BJ (cell line): ENCODE results near the gene CCDC187. TPM values are rescaled to one million over a fixed set of nuclear protein-coding genes. Genes with fewer than 3 reads are reported as not detected.
A peak's percentile ranks its signal among the peaks of the same experiment; 100 is the strongest.

Experiments
- CTCF ChIA-PET: fragments of 350-600 bp; formaldehyde crosslinking; extraction: SDS; loops from one replicate; lab custom pipeline; 2021; ENCODE audit warnings: antibody characterized with exemption, inconsistent platforms; lab: Yijun Ruan, JAX
- POLR2A ChIA-PET: fragments of 300-600 bp; sonication (Branson Sonifier 250); formaldehyde crosslinking; extraction: SDS; loops from one replicate; lab custom pipeline; 2021; ENCODE audit warnings: antibody characterized with exemption; lab: Charles Lee
- DNase-seq: peaks from one replicate; pipeline ENCODE4 v3.0.0-alpha.2; 2011; ENCODE audit warnings: low read depth
- H3K27me3 ChIP-seq: 2 replicates; pipeline ENCODE4 v1.6.0; 2011; ENCODE audit warnings: low read length; ENCODE audit not compliant: control insufficient read depth, insufficient read depth
- H3K36me3 ChIP-seq: 2 replicates; pipeline ENCODE4 v1.5.1; 2011; ENCODE audit warnings: low read length; ENCODE audit not compliant: control insufficient read depth, insufficient read depth
- H3K4me3 ChIP-seq: 2 replicates; pipeline ENCODE4 v1.5.1; 2011; ENCODE audit warnings: low read depth, mild to moderate bottlenecking, control low read depth, low read length
- CTCF ChIP-seq: IDR thresholded peaks from 2 replicates; pipeline ENCODE4 v1.5.1; 2011; ENCODE audit warnings: low read depth, mild to moderate bottlenecking, control low read depth, inconsistent platforms, low read length, moderate library complexity; ENCODE audit not compliant: insufficient read depth
- polyA plus RNA-seq: library from polyadenylated mRNA; depleted of rRNA; stranded (reverse); fragments of >200 nt; gene quantifications from 2 replicates; pipeline ENCODE4 v1.2.3, GENCODE V29; 2011

CCDC187 gene
- polyA plus RNA-seq, 1 experiment, result not detected

GRCh38 chr9:136329636-136330405 lies 25.9 kb upstream of the CCDC187 start:
- TF ChIP-seq CTCF, result no peak
- ChIA-PET POLR2A (interaction anchor here (0.7 kb wide), 1 partner anchor 33 kb away, joined by 3 read pairs; no protein-coding TSS in a partner anchor), CTCF (interaction anchor here (0.9 to 10.8 kb wide), 5 partner anchors 9 to 109 kb away, joined by 3 to 93 read pairs (median 9); partner anchors contain the start of gene DNLZ)
- Histone ChIP-seq H3K27me3 (no peaks in the 10 kb centered on the region), H3K4me3 (peak overlapping the region; percentile 88), H3K36me3 (peaks cover 11% of the 10 kb centered on the region)
- DNase-seq, result no peak

- peaks cover 9% of the 10 kb centered on the region for H3K36me3 ChIP-seq
Observed at GRCh38 chr9:136329211-136329627, 25.3 kb upstream of the CCDC187 start.

GRCh38 chr9:136328622-136329041 lies 24.7 kb upstream of the CCDC187 start:
- peak overlapping the region; percentile 88 for H3K4me3 ChIP-seq
- ChIA-PET POLR2A (no interaction called here), CTCF (interaction anchor here (0.6 to 10.8 kb wide), 8 partner anchors 9 to 1819 kb away, joined by 3 to 93 read pairs (median 7); partner anchors contain the start of gene DNLZ)
- TF ChIP-seq CTCF, result no peak
- peaks cover 9% of the 10 kb centered on the region for H3K36me3 ChIP-seq
- no peaks in the 10 kb centered on the region for H3K27me3 ChIP-seq
- no peak for DNase-seq

More at GRCh38 chr9:136329211-136329627, 25.3 kb upstream of the CCDC187 start:
- ChIA-PET POLR2A (interaction anchor here (0.7 kb wide), 1 partner anchor 34 kb away, joined by 3 read pairs; no protein-coding TSS in a partner anchor), CTCF (interaction anchor here (0.9 to 10.8 kb wide), 6 partner anchors 10 to 109 kb away, joined by 3 to 93 read pairs (median 8); partner anchors contain the start of gene DNLZ)
- no peaks in the 10 kb centered on the region for H3K27me3 ChIP-seq
- DNase-seq, result no peak
- no peak for TF ChIP-seq CTCF
- H3K4me3 ChIP-seq, result peak overlapping the region; percentile 88

- TF ChIP-seq CTCF, result no peak
- H3K4me3 ChIP-seq, result peak overlapping the region; percentile 88
- POLR2A ChIA-PET, result no interaction called here
- no peaks in the 10 kb centered on the region for H3K27me3 ChIP-seq
- H3K36me3 ChIP-seq, result peaks cover 7% of the 10 kb centered on the region
- no peak for DNase-seq
- CTCF ChIA-PET, result interaction anchor here (0.6 to 10.8 kb wide), 7 partner anchors 9 to 1818 kb away, joined by 4 to 93 read pairs (median 7); partner anchors contain the start of gene DNLZ
Observed at GRCh38 chr9:136328011-136328621, 24.2 kb upstream of the CCDC187 start.
